ACC112 (cell line): ENCODE measurements around the gene PRPS1L1.

Experiments
- H2AFZ ChIP-seq: fragments of 200-600 bp; sonication (generic); one replicate; pipeline ENCODE4 v1.6.0; 2017; ENCODE audit warnings: antibody characterized with exemption, low read length; ENCODE audit not compliant: unreplicated experiment
- H3K27ac ChIP-seq: fragments of 200-600 bp; sonication (generic); 2 replicates; pipeline ENCODE4 v1.5.1; 2014; ENCODE audit warnings: low read depth, mild to moderate bottlenecking, antibody characterized with exemption, low read length, moderate library complexity
- H3K27me3 ChIP-seq: fragments of 200-600 bp; sonication (generic); 2 replicates; pipeline ENCODE4 v1.6.1; 2014; ENCODE audit warnings: mild to moderate bottlenecking, antibody characterized with exemption, low read length, moderate library complexity, mixed read lengths; ENCODE audit not compliant: insufficient read depth
- H3K36me3 ChIP-seq: fragments of 200-600 bp; sonication (generic); 2 replicates; pipeline ENCODE4 v1.6.1; 2016; ENCODE audit warnings: mild to moderate bottlenecking, antibody characterized with exemption, low read length, moderate library complexity, mixed read lengths; ENCODE audit not compliant: insufficient read depth
- H3K4me1 ChIP-seq: fragments of 200-600 bp; sonication (generic); one replicate; pipeline ENCODE4 v1.6.1; 2016; ENCODE audit warnings: low read length, mixed read lengths; ENCODE audit not compliant: insufficient read depth, unreplicated experiment, control insufficient read depth
- H3K4me3 ChIP-seq: fragments of 200-600 bp; sonication (generic); 2 replicates; pipeline ENCODE4 v1.5.1; 2014; ENCODE audit warnings: mild to moderate bottlenecking, low read depth, low read length
- H3K79me2 ChIP-seq: fragments of 200-600 bp; sonication (generic); one replicate; pipeline ENCODE4 v1.6.0; 2016; ENCODE audit warnings: low read length; ENCODE audit not compliant: control insufficient read depth, unreplicated experiment, insufficient read depth

The PRPS1L1 gene

DNA sequence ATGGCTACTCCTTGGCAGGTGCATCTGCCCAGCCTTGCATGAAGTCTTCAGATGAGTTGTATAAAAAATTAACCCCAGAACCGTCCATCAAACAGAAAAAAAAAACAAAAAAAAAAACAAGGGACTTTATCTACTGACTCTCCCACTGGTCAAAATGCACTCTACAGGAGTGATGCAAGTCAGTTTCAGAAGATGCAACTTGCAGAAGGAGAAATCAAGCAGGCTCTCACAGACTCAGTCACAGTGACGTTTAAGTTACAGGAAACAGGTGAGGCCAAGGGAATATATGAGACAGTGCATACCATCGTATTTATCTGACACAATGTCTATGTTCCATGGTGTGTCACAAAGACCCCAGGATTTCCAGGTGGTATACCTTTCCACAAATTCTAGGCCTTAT lies 17.5 kb upstream of the PRPS1L1 start:
- no peaks in the 10 kb centered on the region for H3K27me3 ChIP-seq
- H3K27ac ChIP-seq: no peak overlapping the region
- no peak overlapping the region for H2AFZ ChIP-seq
- H3K4me1 ChIP-seq: peaks cover 3% of the 10 kb centered on the region
- H3K4me3 ChIP-seq: no peak overlapping the region
- no peaks in the 10 kb centered on the region for H3K79me2 ChIP-seq
- H3K36me3 ChIP-seq: no peaks in the 10 kb centered on the region

DNA sequence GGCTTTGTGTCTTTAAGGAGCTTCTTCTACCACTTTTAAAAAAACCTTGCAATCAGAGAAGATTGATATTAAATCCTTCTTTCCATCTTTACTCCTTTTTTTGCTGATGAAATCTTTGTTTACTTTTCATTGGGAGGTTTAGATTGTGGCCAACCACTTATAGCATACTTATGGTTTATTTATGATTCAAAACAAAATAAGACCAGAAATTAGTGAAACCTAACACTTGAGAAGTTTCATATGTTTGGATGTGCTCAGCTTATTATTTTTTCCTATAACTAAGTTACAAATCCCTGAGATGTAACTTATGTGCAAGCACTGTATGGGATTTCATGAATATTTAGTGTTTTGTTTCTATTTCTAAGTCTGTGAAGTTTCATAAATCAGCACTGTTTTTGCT lies 13.5 kb upstream of the PRPS1L1 start:
- Histone ChIP-seq H3K27me3 (no peaks in the 10 kb centered on the region), H3K4me1 (peaks cover 6% of the 10 kb centered on the region), H3K27ac (no peak overlapping the region), H2AFZ (no peak overlapping the region), H3K79me2 (no peaks in the 10 kb centered on the region), H3K4me3 (no peak overlapping the region), H3K36me3 (no peaks in the 10 kb centered on the region)

DNA sequence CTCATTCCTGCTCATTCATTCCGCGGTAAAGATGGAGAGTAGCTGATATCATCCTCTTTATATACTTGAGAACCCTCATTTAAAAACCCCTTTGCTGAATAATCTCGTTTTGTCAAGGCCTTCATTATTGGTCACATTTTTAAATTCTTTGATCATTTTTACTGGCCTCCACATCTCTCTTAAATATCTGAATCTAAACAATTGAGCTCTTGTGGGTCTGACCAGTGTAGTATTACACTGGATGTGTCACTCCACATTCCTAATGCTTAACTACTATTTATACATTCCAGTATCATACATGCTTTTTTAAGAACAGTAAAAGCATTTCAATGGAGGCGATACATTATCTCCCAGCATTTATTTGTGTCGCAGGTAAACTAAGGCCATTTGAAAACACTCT lies 12.6 kb upstream of the PRPS1L1 start:
- peaks cover 6% of the 10 kb centered on the region for H3K4me1 ChIP-seq
- peak overlapping the region; percentile 36 for H2AFZ ChIP-seq
- no peaks in the 10 kb centered on the region for H3K79me2 ChIP-seq
- H3K36me3 ChIP-seq: no peaks in the 10 kb centered on the region
- H3K27ac ChIP-seq: no peak overlapping the region
- H3K27me3 ChIP-seq: no peaks in the 10 kb centered on the region
- H3K4me3 ChIP-seq: no peak overlapping the region

DNA sequence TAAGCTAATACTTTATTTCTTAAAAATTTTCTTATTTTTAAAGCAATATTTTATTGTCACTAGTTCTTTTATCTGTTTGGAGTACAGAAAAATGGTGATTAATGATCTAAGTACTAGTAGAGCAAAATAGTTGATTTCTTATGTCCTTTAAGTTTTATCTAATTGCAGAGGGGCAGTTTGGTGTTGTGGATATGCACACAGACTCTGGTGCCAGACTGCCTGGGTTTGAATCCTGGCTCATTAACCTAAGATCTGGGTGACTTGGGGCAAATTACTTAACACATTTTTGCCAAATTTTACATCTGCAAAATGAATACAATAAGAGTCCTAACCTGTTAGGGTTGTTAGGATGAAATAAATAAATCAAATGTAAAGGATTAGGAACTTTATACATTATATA lies 10.7 kb upstream of the PRPS1L1 start:
- Histone ChIP-seq H3K36me3 (no peaks in the 10 kb centered on the region), H3K27me3 (no peaks in the 10 kb centered on the region), H3K4me3 (no peak overlapping the region), H3K27ac (no peak overlapping the region), H3K4me1 (peaks cover 6% of the 10 kb centered on the region), H2AFZ (no peak overlapping the region), H3K79me2 (no peaks in the 10 kb centered on the region)

DNA sequence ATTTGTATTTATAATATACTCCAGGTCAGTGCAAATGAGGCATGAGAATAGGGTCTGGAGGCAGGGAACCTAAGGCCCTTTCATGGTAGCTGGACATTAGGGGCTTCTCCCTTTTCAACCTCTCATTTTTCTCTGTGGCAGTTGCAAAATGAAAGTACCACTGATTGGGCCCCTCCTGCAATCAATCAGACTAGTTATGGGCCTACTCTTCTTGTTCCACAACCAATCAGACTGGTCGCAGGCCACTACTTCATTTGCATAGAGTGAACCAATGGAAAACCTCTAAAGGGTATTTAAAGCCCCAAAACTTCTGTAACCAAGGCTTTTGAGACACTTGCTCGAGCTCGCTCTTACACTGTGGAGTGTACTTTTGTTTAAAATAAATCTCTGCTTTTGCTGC lies 10.0 kb upstream of the PRPS1L1 start:
- Histone ChIP-seq H2AFZ (no peak overlapping the region), H3K27me3 (no peaks in the 10 kb centered on the region)

DNA sequence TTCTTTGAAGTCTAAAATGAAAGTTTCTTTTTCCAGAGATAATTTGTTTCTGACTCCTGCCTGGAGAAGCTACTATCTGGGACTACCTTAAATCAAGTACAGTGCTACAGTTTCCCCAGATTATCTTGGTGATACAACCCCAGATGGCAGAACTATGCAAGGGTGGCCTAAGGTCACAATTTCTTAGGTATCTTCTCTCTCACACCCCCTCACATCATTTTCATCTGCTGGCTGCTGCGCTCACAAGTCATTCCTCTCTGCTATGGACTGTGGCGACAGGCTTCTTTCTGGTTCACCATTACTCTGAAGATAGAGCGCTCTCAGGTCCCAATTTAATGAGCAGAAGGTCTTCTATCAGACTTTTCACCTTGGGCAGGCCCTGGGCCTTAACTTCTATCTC lies 9.1 kb upstream of the PRPS1L1 start:
- peaks cover 6% of the 10 kb centered on the region for H3K4me1 ChIP-seq
- no peaks in the 10 kb centered on the region for H3K79me2 ChIP-seq
- no peaks in the 10 kb centered on the region for H3K27me3 ChIP-seq
- no peak overlapping the region for H3K27ac ChIP-seq
- no peaks in the 10 kb centered on the region for H3K36me3 ChIP-seq
- H3K4me3 ChIP-seq: no peak overlapping the region
- H2AFZ ChIP-seq: no peak overlapping the region

More for the DNA sequence above, 10.0 kb upstream of the PRPS1L1 start:
- no peak overlapping the region for H3K27ac ChIP-seq
- H3K36me3 ChIP-seq: no peaks in the 10 kb centered on the region
- H3K4me3 ChIP-seq: no peak overlapping the region
- H3K79me2 ChIP-seq: no peaks in the 10 kb centered on the region
- H3K4me1 ChIP-seq: peaks cover 6% of the 10 kb centered on the region

DNA sequence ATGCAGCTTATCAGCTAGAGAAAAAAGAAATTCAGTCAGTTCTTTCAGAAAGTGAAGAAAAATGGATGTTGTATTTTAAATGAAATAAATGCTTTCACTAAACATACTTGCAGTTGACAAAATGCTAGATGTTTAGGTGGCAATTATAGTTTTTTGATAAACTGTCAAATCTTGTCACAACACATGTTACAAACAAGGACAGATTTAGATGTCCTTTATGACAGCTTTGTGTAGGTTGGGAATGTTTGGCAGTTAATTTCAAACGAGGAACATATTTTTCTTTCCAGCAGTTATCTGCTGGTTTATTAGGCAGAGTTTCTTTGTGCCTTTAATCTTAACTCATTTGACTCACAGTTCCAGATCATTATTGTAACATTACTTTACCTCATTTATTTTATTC lies 3.1 kb upstream of the PRPS1L1 start:
- Histone ChIP-seq H2AFZ (peak overlapping the region; percentile 10), H3K27ac (no peak overlapping the region), H3K79me2 (no peaks in the 10 kb centered on the region), H3K4me1 (no peaks in the 10 kb centered on the region), H3K4me3 (no peak overlapping the region), H3K36me3 (no peaks in the 10 kb centered on the region), H3K27me3 (no peaks in the 10 kb centered on the region)

DNA sequence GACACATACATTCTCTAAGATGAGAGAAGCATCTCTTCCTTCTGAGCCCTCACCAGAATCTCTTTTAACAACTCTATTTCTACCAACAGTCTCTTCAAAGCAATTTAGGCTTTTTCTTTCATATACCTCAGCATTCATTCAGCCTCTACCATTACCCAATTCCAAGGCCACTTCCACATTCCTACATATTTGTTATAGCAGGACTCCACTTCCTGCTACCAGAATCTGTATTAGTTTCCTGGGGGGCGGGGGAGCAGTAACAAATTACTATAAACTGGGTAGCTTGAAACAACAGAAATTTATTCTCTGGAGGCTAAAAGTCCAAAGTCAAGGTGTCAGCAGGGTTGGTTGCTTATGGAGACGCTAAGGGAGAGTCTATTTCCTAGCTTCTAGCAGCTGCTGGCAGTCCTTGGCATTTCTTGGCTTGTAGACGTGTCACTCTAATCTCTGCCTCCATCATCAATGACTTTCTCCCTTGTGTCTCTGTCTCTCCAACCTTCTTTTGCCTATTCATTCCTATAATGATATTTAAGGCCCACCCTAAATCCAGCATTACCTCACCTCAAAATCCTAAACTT lies 7.4 kb downstream of the PRPS1L1 start:
- H2AFZ ChIP-seq: peak overlapping the region; percentile 72
- peak overlapping the region; percentile 80 for H3K27ac ChIP-seq
- no peaks in the 10 kb centered on the region for H3K36me3 ChIP-seq
- peaks cover 24% of the 10 kb centered on the region for H3K4me1 ChIP-seq
- peak overlapping the region; percentile 12; the same call in 1 of the 2 replicates for H3K4me3 ChIP-seq
- H3K27me3 ChIP-seq: no peaks in the 10 kb centered on the region
- no peaks in the 10 kb centered on the region for H3K79me2 ChIP-seq

DNA sequence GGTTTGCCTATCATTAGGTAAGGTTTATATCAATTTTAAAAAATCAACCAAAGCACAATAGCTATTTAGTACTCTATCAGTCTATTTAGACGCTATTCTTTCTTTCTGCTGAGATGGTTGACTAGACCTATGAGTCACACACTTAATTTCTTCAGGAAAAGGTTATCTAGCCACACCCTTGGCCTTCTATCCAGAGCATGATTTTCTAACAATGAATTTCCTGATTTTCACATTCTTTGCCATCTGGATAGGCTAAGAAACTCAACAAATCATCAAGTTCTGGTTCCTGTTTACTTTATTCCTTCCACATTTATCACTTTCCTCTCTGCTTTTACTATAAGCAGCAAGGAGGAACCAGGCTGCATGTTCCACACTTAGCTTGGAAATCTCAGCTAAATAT lies 8.1 kb downstream of the PRPS1L1 start:
- Histone ChIP-seq H3K4me3 (peak overlapping the region; percentile 12), H3K27ac (peak overlapping the region; percentile 80), H2AFZ (peak overlapping the region; percentile 72), H3K27me3 (no peaks in the 10 kb centered on the region), H3K4me1 (peaks cover 29% of the 10 kb centered on the region), H3K36me3 (no peaks in the 10 kb centered on the region), H3K79me2 (no peaks in the 10 kb centered on the region)

DNA sequence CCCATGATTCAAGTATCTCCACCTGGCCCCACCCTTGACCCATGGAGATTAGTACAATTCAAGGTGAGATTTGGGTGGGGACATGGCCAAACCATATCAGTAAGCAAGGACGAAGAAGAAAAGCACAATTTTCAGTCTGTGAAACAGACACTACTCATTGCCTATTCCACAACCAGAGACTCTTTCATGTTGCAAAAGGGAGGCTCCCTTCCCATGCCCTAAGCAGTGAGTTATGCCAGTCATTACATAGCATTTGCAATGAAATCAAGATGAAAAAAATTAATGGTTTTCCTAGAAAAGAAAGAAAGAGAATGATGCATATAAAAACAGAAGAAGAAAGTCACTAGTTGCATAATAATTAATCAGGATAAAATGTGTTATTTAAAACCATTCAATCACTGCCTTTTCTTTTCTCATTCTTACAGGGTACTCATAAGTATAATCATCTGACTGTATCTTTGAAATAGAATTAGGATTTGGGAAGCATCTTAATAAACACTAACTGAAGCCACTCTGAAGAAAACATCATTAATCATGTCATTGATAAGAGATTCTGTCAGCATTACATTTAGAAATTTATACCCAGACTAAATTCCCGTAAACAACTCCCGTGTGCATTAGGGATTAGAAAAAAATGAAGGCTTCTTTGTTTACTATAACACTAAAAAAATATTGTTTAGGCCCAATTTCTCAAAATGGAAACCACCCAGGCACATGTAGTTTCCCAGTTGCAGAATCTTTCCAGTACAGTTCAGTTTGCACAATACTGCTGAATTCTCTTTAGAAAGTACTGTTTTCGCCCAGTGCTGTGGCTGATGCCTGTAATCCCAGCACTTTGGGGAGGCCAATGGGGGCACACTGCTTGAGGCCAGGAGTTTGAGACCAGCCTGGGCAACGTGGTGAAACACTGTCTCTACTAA lies 9.1 kb downstream of the PRPS1L1 start:
- Histone ChIP-seq H3K36me3 (no peaks in the 10 kb centered on the region), H3K27ac (peak overlapping the region; percentile 80), H2AFZ (peak overlapping the region; percentile 72), H3K27me3 (no peaks in the 10 kb centered on the region), H3K4me3 (0 out of 2 replicates have a peak overlapping the region, but pooled peaks have one; percentile 4), H3K4me1 (peaks cover 36% of the 10 kb centered on the region), H3K79me2 (no peaks in the 10 kb centered on the region)
